ENCODE measurements around the gene EZR.

GRCh38 chr6:158774717-158775449 is 44.3 kb downstream of the EZR start:
- no peak for TF ChIP-seq POLR2AphosphoS5 (IDR thresholded peaks at IDR 0.05; ENCODE audit: low read depth, low read length)
- TF ChIP-seq CTCF (IDR thresholded peaks at IDR 0.05): no peak
